Heart right ventricle (tissue), 16 donors: Measurements from ENCODE around the gene SLC9A5. TPM values are rescaled to one million over a fixed set of nuclear protein-coding genes. Genes with fewer than 3 reads are reported as not detected.

Experiments
- ATAC-seq, 8 donors: fragments of 200-7000 bp; cut with Tn5 transposase; one replicate each; pipeline ENCODE4 v1.9.1; 2020; ENCODE audit warnings: mild to moderate bottlenecking in 8 of 8, moderate library complexity in 8 of 8, moderate number of reproducible peaks in 1 of 8
- DNase-seq, 2 donors: peaks; one replicate each; pipeline ENCODE4 v3.0.0-alpha.2; 2020
- H3K27ac ChIP-seq, 10 donors: fragments of 200-600 bp; sonication (generic) in 2 of 10; one replicate each; pipeline versions ENCODE4 v1.5.0 to v1.8.0; 2020 to 2022; ENCODE audit warnings: mild to moderate bottlenecking in 3 of 10
- H3K27me3 ChIP-seq, 7 donors: fragments of 200-600 bp; one replicate each; pipeline ENCODE4 v1.8.0; 2021 to 2022; ENCODE audit warnings: mild to moderate bottlenecking in 2 of 7
- H3K36me3 ChIP-seq, 9 donors: fragments of 200-600 bp; sonication (generic) in 1 of 9; one replicate each; pipeline versions ENCODE4 v1.5.0 to v1.8.0; 2020 to 2022; ENCODE audit warnings: mild to moderate bottlenecking in 2 of 9
- H3K4me1 ChIP-seq, 9 donors: fragments of 200-600 bp; sonication (generic) in 1 of 9; one replicate each; pipeline versions ENCODE4 v1.5.0 to v1.8.0; 2020 to 2022; ENCODE audit warnings: mild to moderate bottlenecking in 4 of 9
- H3K4me3 ChIP-seq, 10 donors: fragments of 200-600 bp; sonication (generic) in 2 of 10; one replicate each; pipeline versions ENCODE4 v1.5.0 to v1.8.0; 2020 to 2022; ENCODE audit warnings: mild to moderate bottlenecking in 7 of 10, moderate library complexity in 2 of 10
- H3K9me3 ChIP-seq, 11 donors: fragments of 200-600 bp in 10 of 11; sonication (generic) in 2 of 11; one replicate each; pipeline versions ENCODE4 v1.5.0 to v1.8.0; 2013 to 2022; ENCODE audit warnings: mild to moderate bottlenecking in 2 of 11, control low read depth in 1 of 11, moderate library complexity in 1 of 11
- CTCF ChIP-seq, 9 donors: fragments of 200-600 bp; sonication (generic) in 2 of 9; IDR thresholded peaks; one replicate each; pipeline versions ENCODE4 v1.5.0 to v1.8.0; 2021 to 2022; ENCODE audit warnings: antibody characterized with exemption in 9 of 9, mild to moderate bottlenecking in 5 of 9, moderate library complexity in 1 of 9
- WGBS, 2 donors: extraction: QIAGEN DNeasy Blood & Tissue Kit; methylation state at CpG; one replicate each; pipeline ENCODE4 v1.1.7; 2013; ENCODE audit warnings: inconsistent platforms in 1 of 2; 5-methylcytosine and 5-hydroxymethylcytosine counted together
- intact Hi-C, 10 donors: fragments of 100-400 bp; cut with DNase I; formaldehyde crosslinking; loops; one replicate each; pipeline versions ENCODE4 v1.11.1 to v1.14.2; 2022
- polyA plus RNA-seq, 2 donors: library from polyadenylated mRNA; stranded (reverse); fragments of 200-250 nt; gene quantifications; one replicate each; pipeline ENCODE4 v1.2.3, GENCODE V29; 2013
- total RNA-seq, 10 donors: library from RNA; stranded (reverse); fragmentation: NEBNext Ultra II Directional in 3 of 10; extraction: Animal tissue kit (Norgen Biotek cat#: 25700) in 3 of 10; gene quantifications; one replicate each; pipeline versions ENCODE4 v1.2.1 to v1.2.4, GENCODE V29; 2021 to 2023
- donor health status: Arrhythmogenic right ventricular cardiomyopathy.
- donor health status: ischemic (EF 13 %, LVEDD 7.1; RV severe dilation, severe dysfunction).
- donor health status: healthy with polysubstance abuse.
- donor health status: DM: no; HTN: yes; CAD: no.
- donor health status: DM: no; HTN: no; CAD: no.
- donor health status: ischemic (EF 25% LVEDD 6.9; RV normal size, moderate dysfunction).
- donor health status: ischemic (EF 25% LVEDD 5.7; RV mildly dilated, moderate dysfunction).
- donor health status: healthy.
- donor health status: DM: yes; HTN: yes; CAD: no.
- donor health status: Ischemic cardiomyopathy.
- donor health status: ischemic (EF 35%, LVEDD 5.7; RV mildly dilated, moderate dysfunction).
- donor health status: nonischemic (EF 11% LVEDD 7.7; RV severe dilation, severe dysfunction).
- donor health status: DM: yes; HTN: yes; CAD: no.
- donor health status: PGD.
- donor health status: ischemic (EF 29% LVEDD 5.4; RV normal size, mild dysfunction).
- donor health status: nonischemic (EF 23%, LVEDD 6.1; RV moderate dilation, normal function).

Gene SLC9A5
- total and polyA plus RNA-seq, 12 donors: 0.26 to 2.4 (median 1.0) TPM

GRCh38 chr16:67204076-67204475 is 44.7 kb upstream of the SLC9A5 start:
- no peak for ATAC-seq
- DNase-seq: no peak
- 78 to 81% methylated on average over 4 of the region's 4 CpGs for WGBS, 2 donors
- H3K27ac ChIP-seq: no peak overlapping the region
- H3K9me3 ChIP-seq: no peaks in the 10 kb centered on the region
- no peak for TF ChIP-seq CTCF (IDR thresholded peaks at IDR 0.05)
- H3K36me3 ChIP-seq: peaks cover 0 to 68% (median 4%) of the 10 kb centered on the region in 9 donors
- H3K4me3 ChIP-seq: no peak overlapping the region
- H3K27me3 ChIP-seq: no peaks in the 10 kb centered on the region
- peaks cover 0 to 8% (median 1%) of the 10 kb centered on the region in 9 donors for H3K4me1 ChIP-seq
- intact Hi-C loops: no loop called here

DNA sequence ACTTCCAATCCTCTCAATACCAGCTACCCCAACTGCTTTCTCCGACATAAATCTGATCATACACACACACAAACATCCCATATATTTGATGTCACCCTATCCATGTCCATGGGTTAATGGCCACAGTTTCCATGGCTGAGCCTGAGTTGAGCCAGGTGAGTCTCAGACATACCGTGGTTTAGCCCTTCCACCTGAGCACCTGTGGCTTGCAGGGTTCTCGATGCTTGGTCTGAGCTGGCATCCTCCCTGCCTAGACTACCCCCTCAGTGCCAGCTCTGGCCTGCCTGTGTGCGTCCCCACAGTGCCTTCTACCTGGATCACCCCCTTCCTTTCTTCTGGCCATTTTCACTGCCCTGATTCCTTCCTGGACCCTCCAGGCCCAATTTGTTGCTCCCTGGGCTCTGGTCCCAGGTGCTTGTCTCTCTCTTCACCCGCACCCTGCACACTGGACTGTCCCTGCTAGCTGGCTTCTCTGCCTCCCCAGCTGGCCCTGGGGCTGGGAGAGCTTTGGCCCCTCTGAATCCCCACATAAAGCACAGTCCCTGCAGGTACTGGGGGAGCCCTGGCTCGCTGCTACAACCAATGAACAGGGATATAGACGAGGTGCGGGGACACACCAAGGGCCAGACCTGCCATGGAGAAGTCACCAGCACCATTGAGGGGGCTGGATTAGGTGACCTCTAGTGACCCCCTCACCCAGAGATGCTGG is 42.5 kb upstream of the SLC9A5 start:
- Histone ChIP-seq H3K36me3 (peaks cover 0 to 56% (median 4%) of the 10 kb centered on the region in 9 donors), H3K27me3 (no peaks in the 10 kb centered on the region), H3K9me3 (no peaks in the 10 kb centered on the region), H3K4me1 (no peaks in the 10 kb centered on the region), H3K27ac (no peak overlapping the region), H3K4me3 (no peak overlapping the region)
- intact Hi-C loops: no loop called here
- no peak for DNase-seq
- 95 to 96% methylated on average over 8 of the region's 8 CpGs for WGBS, 2 donors
- ATAC-seq: no peak
- TF ChIP-seq CTCF (IDR thresholded peaks at IDR 0.05): no peak

- H3K27ac ChIP-seq: no peak overlapping the region
- no peaks in the 10 kb centered on the region for H3K4me1 ChIP-seq
- peaks cover 0 to 56% (median 3%) of the 10 kb centered on the region in 9 donors for H3K36me3 ChIP-seq
- DNase-seq: no peak
- no peak for TF ChIP-seq CTCF (IDR thresholded peaks at IDR 0.05)
- H3K4me3 ChIP-seq: no peak overlapping the region
- intact Hi-C loops: no loop called here
- no peaks in the 10 kb centered on the region for H3K27me3 ChIP-seq
- WGBS, 2 donors: 89 to 97% methylated on average over 3 of the region's 3 CpGs
- ATAC-seq: no peak
- no peaks in the 10 kb centered on the region for H3K9me3 ChIP-seq
Observed at GRCh38 chr16:67206838-67207248, 41.9 kb upstream of the SLC9A5 start.

DNA sequence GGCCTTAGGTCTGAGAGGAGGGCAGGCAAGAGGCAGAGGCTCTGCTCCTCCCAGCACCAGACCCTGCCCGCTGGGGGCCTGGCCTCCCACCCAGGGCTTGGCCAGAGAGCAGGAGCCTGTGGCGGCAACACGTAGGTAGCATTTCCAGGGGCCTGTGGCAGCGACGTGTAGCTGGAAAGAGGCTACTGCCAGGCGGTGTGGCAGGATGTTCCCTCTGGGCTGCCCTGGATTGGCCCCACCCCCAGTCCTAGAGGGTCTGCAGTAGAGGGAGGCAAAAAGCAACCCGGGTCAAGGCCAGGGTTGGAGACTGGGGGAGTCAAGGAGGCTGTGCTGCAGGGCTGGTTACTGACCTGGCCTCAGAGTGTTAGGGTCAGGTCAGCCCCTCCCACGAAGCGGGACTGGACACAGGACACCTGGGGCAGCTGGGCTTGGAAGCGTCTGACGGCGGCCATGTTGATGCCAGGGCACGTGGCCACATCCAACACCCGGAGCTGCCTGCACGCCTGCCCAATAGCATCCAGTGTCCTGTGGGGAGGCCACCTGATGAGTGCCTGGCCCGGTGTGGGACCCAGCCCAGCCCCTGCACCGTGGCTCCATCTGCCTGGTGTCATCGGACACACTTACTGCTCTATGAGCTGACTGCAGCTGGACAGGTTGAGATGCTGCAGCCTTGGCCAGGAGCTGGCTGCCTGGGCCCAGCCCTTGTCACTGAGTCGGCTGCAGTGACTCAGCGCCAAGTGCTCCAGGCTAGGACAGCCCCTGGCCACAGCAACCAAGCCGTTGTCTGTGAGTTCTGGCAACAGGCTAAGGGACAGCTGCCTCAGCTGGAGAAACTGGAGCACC is 41.3 kb upstream of the SLC9A5 start:
- no peaks in the 10 kb centered on the region for H3K9me3 ChIP-seq
- H3K36me3 ChIP-seq: peaks cover 0 to 50% (median 0%) of the 10 kb centered on the region in 9 donors
- H3K27me3 ChIP-seq: no peaks in the 10 kb centered on the region
- H3K27ac ChIP-seq: no peak overlapping the region
- WGBS, 2 donors: 81 to 82% methylated on average over 21 of the region's 21 CpGs
- no peaks in the 10 kb centered on the region for H3K4me1 ChIP-seq
- no peak for TF ChIP-seq CTCF (IDR thresholded peaks at IDR 0.05)
- intact Hi-C loops: no loop called here
- ATAC-seq (no peak), DNase-seq (no peak)
- no peak overlapping the region for H3K4me3 ChIP-seq
